Kidney (tissue), 14 donors: ENCODE measurements around the gene GMDS. TPM values are rescaled to one million over a fixed set of nuclear protein-coding genes. Genes with fewer than 3 reads are reported as not detected.

Experiments
- DNase-seq, 5 donors: peaks; one replicate each; pipeline ENCODE4 v3.0.0-alpha.2; 2013 to 2020
- FAIRE-seq: peaks from 2 replicates; lab custom pipeline; 2012; peaks lifted over from hg19 to GRCh38; lab: Jason Lieb, UNC
- H3K27ac ChIP-seq, 2 donors: one replicate each; pipeline ENCODE4 v1.7.0; 2013; ENCODE audit warnings: low read depth in 2 of 2, low read length in 2 of 2, inconsistent platforms in 1 of 2
- H3K27me3 ChIP-seq: one replicate; pipeline ENCODE4 v1.7.1; 2013; ENCODE audit warnings: low read length, inconsistent platforms; ENCODE audit not compliant: control insufficient read depth, insufficient read depth
- H3K36me3 ChIP-seq, 3 donors: one replicate each; pipeline versions ENCODE4 v1.7.0 to v1.7.1; 2013; ENCODE audit warnings: low read length in 3 of 3, control low read depth in 1 of 3, inconsistent platforms in 1 of 3; ENCODE audit not compliant: insufficient read depth in 3 of 3, control insufficient read depth in 2 of 3
- H3K4me1 ChIP-seq, 3 donors: one replicate each; pipeline versions ENCODE4 v1.7.0 to v1.7.1; 2013; ENCODE audit warnings: low read length in 3 of 3, inconsistent platforms in 1 of 3, low read depth in 1 of 3; ENCODE audit not compliant: control insufficient read depth in 2 of 3, insufficient read depth in 2 of 3
- H3K4me3 ChIP-seq, 3 donors: one replicate each; pipeline versions ENCODE4 v1.7.0 to v1.8.1; 2013; ENCODE audit warnings: low read length in 3 of 3, control low read depth in 1 of 3, inconsistent platforms in 1 of 3
- H3K9ac ChIP-seq, 3 donors: one replicate each; pipeline versions ENCODE4 v1.7.0 to v1.7.1; 2013; ENCODE audit warnings: low read length in 3 of 3, control low read depth in 1 of 3, inconsistent platforms in 1 of 3
- H3K9me3 ChIP-seq, 3 donors: one replicate each; pipeline versions ENCODE4 v1.7.0 to v1.7.1; 2013; ENCODE audit warnings: low read length in 3 of 3, control low read depth in 1 of 3, inconsistent platforms in 1 of 3; ENCODE audit not compliant: control insufficient read depth in 2 of 3, insufficient read depth in 1 of 3
- CTCF ChIP-seq: IDR thresholded peaks from 3 replicates; pipeline ENCODE4 v1.5.1; 2012; ENCODE audit warnings: mild to moderate bottlenecking, moderate library complexity, borderline replicate concordance; ENCODE audit not compliant: insufficient read depth; ENCODE audit errors: extremely low read depth
- intact Hi-C: fragments of 100-400 bp; cut with DNase I; formaldehyde crosslinking; loops from one replicate; pipeline ENCODE4 v1.11.1; 2022
- polyA plus RNA-seq: library from polyadenylated mRNA; stranded (reverse); fragments of 350-450 nt; fragmentation: Illumina TruSeq; extraction: RNeasy Lipid Tissue Mini Kit (QIAGEN cat#74804); gene quantifications from one replicate; pipeline ENCODE4 v1.2.3, GENCODE V29; 2014; ENCODE audit warnings: low read depth, low replicate concordance; ENCODE audit not compliant: insufficient read depth
- total RNA-seq: library from RNA; stranded (reverse); fragmentation: NEBNext Ultra II Directional; extraction: Animal tissue kit (Norgen Biotek cat#: 25700); gene quantifications from one replicate; pipeline ENCODE4 v1.2.1, GENCODE V29; 2021
- donor health status: control.
- donor health status: control.
- donor health status: control.
- donor health status: control.
- donor health status: control.
- donor health status: DM: yes; HTN: yes; CAD: no.
- donor health status: Normal renal cell carcinoma (clear cell type).

GMDS gene
- total and polyA plus RNA-seq, 2 donors from 2014 or later: 49.6 to 63.7 TPM

GRCh38 chr6:2263896-2264295 is 18.5 kb upstream of the GMDS start:
- FAIRE-seq: no peak

GRCh38 chr6:2259574-2259973 is 14.2 kb upstream of the GMDS start:
- H3K27ac ChIP-seq: no peak overlapping the region
- DNase-seq (no peak), FAIRE-seq (no peak)
- no peak overlapping the region for H3K9ac ChIP-seq
- H3K27me3 ChIP-seq: no peaks in the 10 kb centered on the region
- no peak for TF ChIP-seq CTCF
- H3K9me3 ChIP-seq: no peaks in the 10 kb centered on the region
- no peak overlapping the region for H3K4me3 ChIP-seq
- peaks cover 0 to 5% (median 0%) of the 10 kb centered on the region in 3 donors for H3K36me3 ChIP-seq
- H3K4me1 ChIP-seq: peaks cover 0 to 5% (median 0%) of the 10 kb centered on the region in 3 donors
- intact Hi-C loops: no loop called here

More at GRCh38 chr6:2263896-2264295, 18.5 kb upstream of the GMDS start:
- no peak for DNase-seq
- H3K27ac ChIP-seq: no peak overlapping the region
- H3K9ac ChIP-seq: no peak overlapping the region
- H3K4me1 ChIP-seq: no peaks in the 10 kb centered on the region
- no peak for TF ChIP-seq CTCF
- H3K9me3 ChIP-seq: no peaks in the 10 kb centered on the region
- H3K4me3 ChIP-seq: no peak overlapping the region
- intact Hi-C loops: no loop called here
- no peaks in the 10 kb centered on the region for H3K27me3 ChIP-seq
- peaks cover 0 to 7% (median 5%) of the 10 kb centered on the region in 3 donors for H3K36me3 ChIP-seq

- Histone ChIP-seq H3K27ac (no peak overlapping the region), H3K4me3 (no peak overlapping the region), H3K27me3 (no peaks in the 10 kb centered on the region), H3K4me1 (peaks cover 0 to 5% (median 0%) of the 10 kb centered on the region in 3 donors), H3K9me3 (no peaks in the 10 kb centered on the region), H3K36me3 (peaks cover 0 to under 1% (median 0%) of the 10 kb centered on the region in 3 donors), H3K9ac (no peak overlapping the region)
- TF ChIP-seq CTCF: no peak
- FAIRE-seq (no peak), DNase-seq (no peak)
- intact Hi-C loops: no loop called here
Observed at GRCh38 chr6:2259002-2259494, 13.6 kb upstream of the GMDS start.

GRCh38 chr6:2258112-2258511 is 12.7 kb upstream of the GMDS start:
- H3K9me3 ChIP-seq: no peaks in the 10 kb centered on the region
- no peak overlapping the region for H3K27ac ChIP-seq
- H3K9ac ChIP-seq: no peak overlapping the region
- intact Hi-C loops: no loop called here
- FAIRE-seq: no peak
- no peak for DNase-seq
- no peaks in the 10 kb centered on the region for H3K36me3 ChIP-seq
- TF ChIP-seq CTCF: no peak
- H3K4me1 ChIP-seq: peaks cover 0 to 5% (median 0%) of the 10 kb centered on the region in 3 donors
- H3K27me3 ChIP-seq: no peaks in the 10 kb centered on the region
- H3K4me3 ChIP-seq: no peak overlapping the region
